Subcutaneous abdominal adipose tissue (tissue), 5 donors: ENCODE data around the gene C11orf86.
A peak's percentile ranks its signal among the peaks of the same experiment; 100 is the strongest.

Experiments
- H3K27ac ChIP-seq: one replicate; pipeline ENCODE4 v1.7.0; 2013; ENCODE audit warnings: low read depth, mild to moderate bottlenecking, inconsistent platforms, low read length, moderate library complexity
- H3K27me3 ChIP-seq, 5 donors: one replicate each; pipeline ENCODE4 v1.7.0; 2013; ENCODE audit warnings: low read length in 5 of 5, inconsistent platforms in 1 of 5; ENCODE audit not compliant: control insufficient read depth in 5 of 5, insufficient read depth in 4 of 5
- H3K36me3 ChIP-seq, 5 donors: one replicate each; pipeline ENCODE4 v1.7.0; 2013; ENCODE audit warnings: low read length in 5 of 5; ENCODE audit not compliant: control insufficient read depth in 5 of 5, insufficient read depth in 5 of 5
- H3K4me1 ChIP-seq, 5 donors: one replicate each; pipeline ENCODE4 v1.7.0; 2013; ENCODE audit warnings: low read length in 5 of 5, mild to moderate bottlenecking in 3 of 5, moderate library complexity in 1 of 5; ENCODE audit not compliant: control insufficient read depth in 5 of 5, insufficient read depth in 5 of 5
- H3K4me3 ChIP-seq, 5 donors: one replicate each; pipeline ENCODE4 v1.7.0; 2013; ENCODE audit warnings: low read length in 5 of 5, low read depth in 1 of 5
- H3K9ac ChIP-seq, 5 donors: one replicate each; pipeline ENCODE4 v1.7.0; 2013; ENCODE audit warnings: low read length in 5 of 5, mild to moderate bottlenecking in 4 of 5, moderate library complexity in 3 of 5
- H3K9me3 ChIP-seq, 5 donors: one replicate each; pipeline ENCODE4 v1.7.0; 2013; ENCODE audit warnings: low read length in 5 of 5; ENCODE audit not compliant: control insufficient read depth in 5 of 5
- donor health status: healthy.
- donor health status: healthy.
- donor health status: healthy.
- donor health status: healthy.
- donor health status: healthy.

Gene C11orf86

GRCh38 chr11:67022341-67022933, 47.3 kb downstream of the C11orf86 start:
- Histone ChIP-seq H3K36me3 (no peaks in the 10 kb centered on the region), H3K9me3 (no peaks in the 10 kb centered on the region), H3K4me1 (peaks cover 2 to 20% (median 18%) of the 10 kb centered on the region in 5 donors), H3K27me3 (peaks cover 0 to 20% (median 10%) of the 10 kb centered on the region in 5 donors), H3K9ac (no peak overlapping the region), H3K27ac (no peak overlapping the region), H3K4me3 (peak overlapping the region; percentile 32 to 67 (median 44))

- Histone ChIP-seq H3K27me3 (peaks cover 0 to 20% (median 10%) of the 10 kb centered on the region in 5 donors), H3K27ac (no peak within 1 kb of the TSS), H3K9ac (no peak within 1 kb of the TSS), H3K9me3 (no peaks in the 10 kb centered on the region), H3K4me1 (peaks cover 2 to 20% (median 18%) of the 10 kb centered on the region in 5 donors), H3K4me3 (peak within 1 kb of the TSS; percentile 32 to 67 (median 53)), H3K36me3 (no peaks in the 10 kb centered on the region)
Measured at GRCh38 chr11:67022961-67023956, 48.2 kb downstream of the C11orf86 start, which contains the start of gene SYT12. SYT12 (plus strand) TSS chr11:67023134; CDS start chr11:67030145, 7,011 bp downstream.

- Histone ChIP-seq H3K9me3 (no peaks in the 10 kb centered on the region), H3K36me3 (no peaks in the 10 kb centered on the region), H3K4me3 (peak overlapping the region in 3 of 5 donors; percentile 53 to 67 (median 59)), H3K27me3 (peaks cover 0 to 20% (median 10%) of the 10 kb centered on the region in 5 donors), H3K4me1 (peaks cover 2 to 20% (median 18%) of the 10 kb centered on the region in 5 donors), H3K9ac (no peak overlapping the region), H3K27ac (no peak overlapping the region)
Measured at GRCh38 chr11:67023957-67024353, 48.9 kb downstream of the C11orf86 start.

- Histone ChIP-seq H3K27ac (no peak overlapping the region), H3K4me1 (peaks cover 2 to 20% (median 18%) of the 10 kb centered on the region in 5 donors), H3K4me3 (no peak overlapping the region), H3K36me3 (no peaks in the 10 kb centered on the region), H3K27me3 (peaks cover 0 to 20% (median 10%) of the 10 kb centered on the region in 5 donors), H3K9me3 (no peaks in the 10 kb centered on the region), H3K9ac (no peak overlapping the region)
Measured at GRCh38 chr11:67024410-67024809, 49.3 kb downstream of the C11orf86 start.

- peaks cover 2 to 20% (median 18%) of the 10 kb centered on the region in 5 donors for H3K4me1 ChIP-seq
- no peak overlapping the region for H3K27ac ChIP-seq
- H3K36me3 ChIP-seq = no peaks in the 10 kb centered on the region
- no peak overlapping the region for H3K4me3 ChIP-seq
- peaks cover 0 to 20% (median 10%) of the 10 kb centered on the region in 5 donors for H3K27me3 ChIP-seq
- no peaks in the 10 kb centered on the region for H3K9me3 ChIP-seq
- H3K9ac ChIP-seq = no peak overlapping the region
Measured at GRCh38 chr11:67024966-67025365, 49.9 kb downstream of the C11orf86 start.

DNA sequence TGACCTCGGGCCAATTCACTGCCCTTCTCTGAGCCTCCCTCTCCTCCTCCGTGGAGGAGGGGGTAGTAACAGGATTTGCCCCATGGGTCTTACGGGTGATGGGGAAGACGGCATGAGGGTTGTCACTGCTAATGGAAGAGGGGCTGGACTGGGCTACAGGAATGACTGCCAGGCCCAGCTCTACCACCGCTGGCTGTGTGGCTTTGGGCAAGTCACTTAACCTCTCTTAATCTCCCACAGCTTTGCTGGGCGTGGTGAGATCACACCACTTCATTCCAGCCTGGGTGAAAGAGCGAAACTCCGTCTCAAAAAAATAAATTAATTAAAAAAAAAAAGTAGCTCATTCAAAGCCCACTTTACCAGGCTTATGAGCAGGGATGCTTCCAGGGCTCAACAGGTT, 50.6 kb downstream of the C11orf86 start:
- H3K4me3 ChIP-seq = no peak overlapping the region
- H3K27me3 ChIP-seq = peaks cover 0 to 20% (median 11%) of the 10 kb centered on the region in 5 donors
- no peak overlapping the region for H3K27ac ChIP-seq
- H3K9ac ChIP-seq = no peak overlapping the region
- no peaks in the 10 kb centered on the region for H3K36me3 ChIP-seq
- no peaks in the 10 kb centered on the region for H3K9me3 ChIP-seq
- H3K4me1 ChIP-seq = peaks cover 2 to 20% (median 18%) of the 10 kb centered on the region in 5 donors
